Umbilical cord (tissue), 2 donors: ENCODE data around the gene DISC1. TPM values are rescaled to one million over a fixed set of nuclear protein-coding genes. Genes with fewer than 3 reads are reported as not detected.
"Not testable (repeated sequence)": the region's sequence is repeated elsewhere in the genome, so short reads cannot be mapped to it uniquely, and the experiment has no call there.

Experiments
- DNase-seq: peaks from one replicate; pipeline ENCODE4 v3.0.0-alpha.2; 2015; ENCODE audit warnings: low spot score
- total RNA-seq: library from RNA; depleted of rRNA; stranded (reverse); fragments of >200 nt; gene quantifications from one replicate; pipeline ENCODE4 v1.2.3, GENCODE V29; 2014; ENCODE audit warnings: low replicate concordance; ENCODE audit not compliant: insufficient read depth

Gene DISC1
- total RNA-seq, 1 donor from 2014 or later, result 17.3 TPM

GRCh38 chr1:231667896-231668506 lies 41.4 kb downstream of the DISC1 start:
- no peak for DNase-seq

DNA sequence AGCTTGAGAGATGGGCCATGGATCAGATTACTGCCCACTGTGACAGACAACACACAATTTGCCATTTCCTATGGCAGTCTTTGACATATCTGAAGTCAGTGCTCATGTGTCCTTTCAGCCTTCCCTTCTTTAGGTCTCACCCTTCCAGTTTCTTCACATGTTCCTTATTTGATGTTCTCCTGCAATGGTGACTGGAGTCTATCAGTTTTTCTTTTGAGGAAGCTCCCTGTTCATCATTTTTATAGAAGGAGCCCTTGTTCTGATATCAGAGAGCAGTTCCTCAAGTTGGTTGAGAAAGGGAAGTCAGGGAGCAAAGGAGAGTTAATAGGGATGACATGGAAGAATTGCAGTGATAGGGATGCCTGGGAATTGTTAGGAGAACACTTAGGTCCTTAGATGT lies 42.2 kb downstream of the DISC1 start:
- no peak for DNase-seq

GRCh38 chr1:231669864-231670621 lies 43.5 kb downstream of the DISC1 start:
- not testable (repeated sequence) for DNase-seq

DNA sequence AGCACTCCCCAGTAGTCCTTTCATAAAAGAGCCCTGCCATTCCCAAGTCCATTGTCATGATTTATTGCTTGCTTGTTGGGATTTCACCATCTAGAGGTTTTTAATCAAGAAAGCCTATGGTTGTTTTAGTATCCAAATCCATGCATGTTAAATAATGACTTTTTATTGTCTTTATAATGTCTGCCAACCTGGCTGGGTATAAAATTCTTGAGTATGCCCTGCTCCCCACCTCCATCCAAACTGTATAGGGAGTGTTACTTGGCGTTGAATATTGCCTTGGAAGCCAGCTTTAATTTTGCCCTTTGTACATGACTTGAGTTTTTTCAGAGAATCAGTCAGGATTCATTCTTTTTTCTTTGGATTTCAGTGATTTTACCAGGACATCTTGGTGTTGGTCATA lies 44.2 kb downstream of the DISC1 start:
- DNase-seq, result no peak

DNA sequence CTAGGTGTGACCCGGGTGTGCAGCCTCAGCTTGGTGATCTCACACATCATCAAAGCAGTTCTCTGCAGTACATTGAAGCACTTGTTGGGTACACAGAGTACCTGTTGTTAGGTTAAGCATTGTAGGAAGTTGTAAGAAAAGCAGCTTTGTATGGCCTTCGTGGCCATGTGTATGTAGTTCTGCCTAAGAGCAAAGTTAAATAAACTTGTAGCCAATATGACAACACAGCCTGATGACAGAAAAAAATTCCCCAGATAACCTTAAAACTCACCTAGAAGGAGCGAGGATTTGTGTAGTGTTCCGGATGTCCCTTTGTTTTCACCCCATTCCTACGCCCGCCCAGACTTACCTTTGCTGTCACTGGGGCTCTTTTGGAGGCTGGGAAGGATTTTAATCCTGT lies 48.0 kb downstream of the DISC1 start:
- DNase-seq, result no peak

DNA sequence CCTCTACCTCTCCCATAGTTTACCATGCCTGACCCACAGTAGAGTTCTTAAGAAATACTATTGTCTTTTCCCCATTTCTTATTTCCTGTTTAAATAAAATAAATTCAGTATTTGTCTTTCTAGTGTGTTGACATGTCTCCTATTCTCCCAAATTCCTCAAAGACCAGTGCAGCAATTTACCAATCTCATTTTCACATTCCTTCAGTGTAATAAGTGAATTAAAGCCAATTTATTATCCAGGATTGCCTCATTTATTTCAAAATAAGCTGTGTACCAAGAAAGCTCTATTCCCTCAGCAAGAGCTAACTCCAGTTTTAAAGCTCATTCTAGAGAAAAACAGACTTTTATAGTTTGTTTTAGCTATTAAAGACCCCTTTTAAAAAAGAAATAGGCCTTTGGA lies 49.9 kb downstream of the DISC1 start:
- no peak for DNase-seq

GRCh38 chr1:231677442-231677841 lies 50.9 kb downstream of the DISC1 start:
- no peak for DNase-seq

DNA sequence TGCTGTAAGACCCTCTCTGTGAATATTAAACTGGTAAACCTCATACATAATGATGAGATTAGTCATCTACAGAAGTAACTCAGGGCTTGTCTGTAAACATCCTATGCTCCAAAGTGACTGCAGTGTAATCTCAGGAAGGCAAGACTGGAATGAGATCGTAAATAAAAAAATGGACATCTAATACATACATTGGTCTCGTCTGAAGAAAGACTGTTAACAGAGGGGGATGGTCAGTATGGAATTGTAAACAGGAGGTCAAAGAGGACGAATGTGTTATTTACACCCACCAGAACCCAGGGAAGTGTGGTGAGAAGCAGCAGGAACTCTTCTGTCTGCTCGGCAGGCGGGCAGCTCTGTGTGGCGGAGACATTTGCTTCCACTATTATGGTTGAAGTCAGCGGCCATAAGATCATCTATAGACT lies 51.4 kb downstream of the DISC1 start:
- no peak for DNase-seq

- no peak for DNase-seq
Measured at GRCh38 chr1:231679109-231679508, 52.5 kb downstream of the DISC1 start.

DNA sequence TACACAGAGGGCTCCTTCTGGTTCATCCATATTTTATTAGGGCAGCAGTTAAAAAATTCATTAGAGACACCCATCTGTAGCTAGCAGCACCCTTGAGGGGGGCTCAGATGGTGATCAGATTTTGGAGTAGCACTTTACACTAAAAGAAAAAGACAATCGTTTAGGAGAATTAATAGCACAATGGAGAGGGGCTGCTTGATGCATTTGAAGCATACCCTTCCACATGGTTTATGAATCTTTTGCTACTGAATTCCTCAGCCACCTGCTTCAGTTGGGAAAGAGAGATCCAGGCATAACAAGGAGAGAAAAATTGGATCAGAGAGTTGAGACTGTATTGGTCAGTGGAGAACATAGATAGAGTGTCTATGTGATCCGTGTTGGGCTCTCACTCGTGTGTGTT lies 54.4 kb downstream of the DISC1 start:
- DNase-seq, result no peak

DNA sequence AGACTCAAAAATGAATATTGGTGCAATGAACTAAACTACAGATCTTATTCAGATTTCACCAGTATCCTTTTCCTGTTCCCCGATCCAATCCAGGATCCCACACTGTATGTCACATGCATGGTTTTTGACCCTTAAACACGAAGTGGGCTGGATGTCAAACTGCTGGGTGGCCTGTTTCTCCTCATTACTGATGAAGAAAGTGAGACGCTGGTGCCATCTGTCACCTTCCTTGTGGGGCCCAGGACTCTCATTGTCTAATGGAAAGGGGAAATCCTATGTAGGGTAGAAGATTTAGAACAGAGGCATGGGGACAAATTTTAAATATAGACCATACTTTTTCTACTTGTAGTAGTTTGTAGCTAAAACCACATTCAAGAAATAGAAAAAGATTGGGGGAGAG lies 56.2 kb downstream of the DISC1 start:
- DNase-seq, result no peak

GRCh38 chr1:231683439-231684165 lies 57.0 kb downstream of the DISC1 start:
- no peak for DNase-seq

DNA sequence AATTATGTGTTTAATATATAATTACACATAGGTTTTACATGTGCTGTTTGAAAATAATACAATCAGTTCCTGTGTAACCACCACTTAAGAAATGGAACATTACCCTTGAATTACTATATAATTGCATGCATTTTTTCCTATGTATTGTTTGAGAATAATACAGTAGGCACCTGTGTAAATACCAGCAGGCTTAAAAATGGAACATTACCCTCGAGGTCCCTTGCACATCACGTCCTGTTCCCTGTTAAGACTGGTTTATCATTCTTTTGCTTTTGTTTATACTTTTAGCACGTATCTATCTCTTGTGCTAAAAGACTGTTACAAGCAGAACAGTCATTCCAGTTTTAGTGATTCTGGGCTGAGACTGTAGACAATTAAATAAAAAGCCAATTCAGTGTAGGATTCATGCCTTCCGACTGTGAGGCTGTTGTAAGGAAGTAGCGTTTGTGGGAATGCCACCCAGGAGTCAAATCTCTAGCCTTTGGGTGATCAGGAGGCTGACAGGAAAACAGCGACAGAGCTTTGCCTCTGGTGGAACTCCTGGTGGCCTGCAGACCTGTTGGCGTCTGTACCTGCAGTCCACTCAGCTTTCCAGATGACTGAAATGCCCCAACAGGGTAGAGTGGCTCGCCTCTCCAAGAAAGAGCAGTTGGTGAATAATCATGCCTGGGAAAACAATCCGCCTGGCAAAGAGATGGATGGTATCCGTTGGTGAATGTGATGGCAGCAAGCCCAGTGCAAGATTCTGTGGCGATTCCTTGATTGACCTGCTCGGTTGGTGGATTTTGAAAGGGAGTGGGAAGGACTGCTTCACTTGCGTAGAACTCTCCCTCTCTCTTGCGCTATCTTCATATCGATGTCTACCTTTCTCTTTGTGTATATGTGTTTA lies 58.0 kb downstream of the DISC1 start:
- DNase-seq, result no peak

DNA sequence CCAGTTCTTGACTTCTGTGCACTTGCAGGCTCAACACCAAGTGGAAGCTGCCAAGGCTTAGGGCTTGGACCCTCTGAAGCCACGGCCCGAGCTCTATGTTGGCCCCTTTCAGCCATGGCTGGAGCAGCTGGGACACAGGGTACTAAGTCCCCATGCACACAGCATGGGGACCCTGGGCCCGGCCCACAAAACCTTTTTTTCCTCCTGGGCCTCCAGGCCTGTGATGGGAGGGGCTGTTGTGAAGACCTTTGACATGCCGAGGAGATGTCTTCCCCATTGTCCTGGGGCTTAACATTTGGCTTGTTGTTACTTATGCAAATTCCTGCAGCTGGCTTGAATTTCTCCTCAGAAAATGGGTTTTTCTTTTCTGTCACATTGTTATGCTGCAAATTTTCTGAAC lies 59.8 kb downstream of the DISC1 start:
- DNase-seq, result no peak

- no peak for DNase-seq
Measured at GRCh38 chr1:231688989-231689388, 62.4 kb downstream of the DISC1 start.

DNA sequence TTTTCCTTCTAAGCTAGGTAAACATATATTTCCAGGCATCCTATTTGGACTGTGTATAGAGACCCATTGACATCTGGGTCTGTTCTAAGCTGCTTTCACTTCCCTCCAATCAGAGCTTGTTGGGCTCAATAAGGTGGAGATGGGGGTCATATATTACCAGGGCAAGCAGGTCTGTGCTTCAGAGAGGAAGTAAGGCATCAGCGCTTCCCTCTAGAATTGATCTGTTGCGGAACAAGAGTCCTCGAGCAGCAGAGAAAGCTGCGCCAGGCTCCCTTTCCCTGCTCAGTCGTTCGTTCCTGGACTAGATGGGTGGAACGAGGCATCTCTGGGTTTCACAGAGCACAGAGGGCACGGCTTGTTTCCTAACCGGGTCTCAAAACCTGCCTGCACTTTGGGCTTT lies 63.5 kb downstream of the DISC1 start:
- no peak for DNase-seq

DNA sequence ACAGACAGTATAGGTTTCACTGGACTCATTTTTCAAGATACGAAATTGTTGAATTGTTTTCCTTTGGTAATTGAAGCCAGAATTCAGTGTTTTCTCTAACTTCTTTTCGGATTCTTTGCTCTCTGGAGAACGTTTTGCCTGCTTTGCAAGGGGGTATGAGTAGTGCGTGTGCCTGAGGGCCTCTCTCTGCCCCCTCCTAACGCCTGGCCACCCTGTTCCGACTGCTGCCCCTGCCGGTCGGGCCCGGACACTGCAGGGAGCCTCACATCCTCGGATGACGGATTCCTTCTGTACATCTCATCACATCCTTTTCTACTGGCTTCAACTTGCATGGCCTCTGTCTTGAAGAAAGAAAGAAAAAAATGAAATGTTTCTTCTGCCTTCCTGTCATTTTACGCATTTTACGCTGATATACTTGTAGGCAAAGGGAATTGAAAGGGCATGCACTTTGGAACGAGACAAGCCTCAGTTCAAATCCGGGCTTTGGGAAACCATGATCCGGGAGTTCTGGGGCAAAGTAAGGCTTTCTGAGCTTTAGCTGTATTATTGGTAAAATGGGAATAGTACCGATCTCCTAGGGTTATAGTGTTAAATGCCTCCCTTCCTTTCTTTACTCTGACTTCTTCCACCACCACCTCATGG lies 65.1 kb downstream of the DISC1 start:
- DNase-seq, result no peak

GRCh38 chr1:231693361-231694074 lies 66.9 kb downstream of the DISC1 start:
- no peak for DNase-seq

GRCh38 chr1:231694075-231694431 lies 67.5 kb downstream of the DISC1 start:
- no peak for DNase-seq

GRCh38 chr1:231694465-231695077 lies 68.0 kb downstream of the DISC1 start:
- no peak for DNase-seq
